Stimulated activated CD4-positive, alpha-beta T cell treated with anti-CD3 and anti-CD28 coated beads, TNF-alpha, amount 100 ng/mL, for 4 hours (primary cell): ENCODE measurements around the gene AKAP5.

Experiments
- DNase-seq, 3 experiments: peaks; one replicate each; pipeline ENCODE4 v3.0.0-alpha.2; 2020; ENCODE audit warnings: low read depth in 3 of 3

Gene AKAP5

GRCh38 chr14:64465191-64465822 lies at the start of gene AKAP5:
AKAP5 (plus strand) TSS chr14:64465499; CDS start chr14:64468395, 2,896 bp downstream.
- DNase-seq: peak; percentile 33 to 38 (median 36)

- no peak for DNase-seq
These were observed 48.9 kb upstream of the AKAP5 start for GRCh38 chr14:64416348-64416932.

DNA sequence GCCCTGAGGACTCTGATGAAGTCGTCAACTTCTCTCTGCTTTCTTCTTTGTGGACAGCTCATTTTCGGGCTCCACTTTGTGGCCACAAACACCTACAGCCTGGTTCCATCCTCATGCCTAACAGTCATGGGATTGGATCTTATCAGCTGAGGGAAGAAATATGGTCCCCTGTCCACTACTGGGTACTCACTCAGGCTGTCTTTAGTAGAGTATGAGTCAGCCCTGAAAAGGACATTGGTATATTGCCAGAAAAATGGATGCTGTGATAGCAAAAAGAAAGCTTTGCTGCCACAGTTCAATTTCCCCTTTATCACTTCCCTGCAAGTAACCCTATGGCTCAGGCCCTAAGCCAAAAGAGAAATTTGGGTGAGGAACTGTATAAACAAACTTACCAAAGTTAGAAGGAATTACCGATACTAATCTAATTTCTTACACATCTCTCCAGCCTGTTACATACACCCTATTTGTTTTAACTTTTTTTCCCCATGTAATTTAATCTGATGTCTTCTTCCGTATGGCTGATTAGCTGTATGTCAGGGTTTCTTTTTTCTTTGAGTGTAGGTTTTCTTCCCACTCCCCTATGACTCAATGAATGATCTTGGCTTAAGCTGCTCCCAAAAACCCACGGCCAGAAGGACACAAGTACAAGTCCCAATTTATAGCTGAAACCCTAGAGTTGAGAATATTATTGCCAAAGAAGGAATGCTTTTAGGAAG lies 48.1 kb upstream of the AKAP5 start:
- DNase-seq: no peak

GRCh38 chr14:64417771-64418125 lies 47.6 kb upstream of the AKAP5 start:
- DNase-seq: no peak

DNA sequence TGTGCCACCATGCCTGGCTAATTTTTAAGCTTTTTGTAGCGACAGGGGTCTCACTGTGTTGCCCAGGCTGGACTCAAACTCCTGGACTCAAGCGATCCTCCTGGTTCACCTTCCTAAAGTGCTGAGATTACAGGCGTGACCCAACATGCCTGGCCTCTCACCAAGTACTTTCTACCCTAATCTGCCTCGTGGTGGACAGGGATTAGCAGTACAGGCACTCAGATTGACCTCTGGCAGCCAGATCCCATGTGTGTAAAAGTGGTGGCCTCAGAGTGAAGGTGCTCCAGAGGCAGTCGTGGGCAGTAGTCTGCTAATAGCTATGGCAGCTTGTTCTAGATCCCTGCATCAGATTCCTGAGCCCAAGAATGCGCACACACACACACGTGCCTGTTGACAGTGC lies 46.3 kb upstream of the AKAP5 start:
- no peak for DNase-seq

- DNase-seq: no peak
These were observed 44.1 kb upstream of the AKAP5 start for GRCh38 chr14:64421166-64421565.

- no peak for DNase-seq
These were observed 43.3 kb upstream of the AKAP5 start for GRCh38 chr14:64422005-64422404.

- DNase-seq: no peak
These were observed 42.5 kb upstream of the AKAP5 start for GRCh38 chr14:64422756-64423155.

- DNase-seq: no peak
These were observed 41.3 kb upstream of the AKAP5 start for GRCh38 chr14:64423987-64424386.

- DNase-seq: no peak
These were observed 30.8 kb upstream of the AKAP5 start for GRCh38 chr14:64434528-64434927.

GRCh38 chr14:64438181-64438841 lies 27.0 kb upstream of the AKAP5 start:
- DNase-seq: no peak

GRCh38 chr14:64439141-64439540 lies 26.2 kb upstream of the AKAP5 start:
- DNase-seq: no peak

GRCh38 chr14:64440494-64440893 lies 24.8 kb upstream of the AKAP5 start:
- DNase-seq: no peak

DNA sequence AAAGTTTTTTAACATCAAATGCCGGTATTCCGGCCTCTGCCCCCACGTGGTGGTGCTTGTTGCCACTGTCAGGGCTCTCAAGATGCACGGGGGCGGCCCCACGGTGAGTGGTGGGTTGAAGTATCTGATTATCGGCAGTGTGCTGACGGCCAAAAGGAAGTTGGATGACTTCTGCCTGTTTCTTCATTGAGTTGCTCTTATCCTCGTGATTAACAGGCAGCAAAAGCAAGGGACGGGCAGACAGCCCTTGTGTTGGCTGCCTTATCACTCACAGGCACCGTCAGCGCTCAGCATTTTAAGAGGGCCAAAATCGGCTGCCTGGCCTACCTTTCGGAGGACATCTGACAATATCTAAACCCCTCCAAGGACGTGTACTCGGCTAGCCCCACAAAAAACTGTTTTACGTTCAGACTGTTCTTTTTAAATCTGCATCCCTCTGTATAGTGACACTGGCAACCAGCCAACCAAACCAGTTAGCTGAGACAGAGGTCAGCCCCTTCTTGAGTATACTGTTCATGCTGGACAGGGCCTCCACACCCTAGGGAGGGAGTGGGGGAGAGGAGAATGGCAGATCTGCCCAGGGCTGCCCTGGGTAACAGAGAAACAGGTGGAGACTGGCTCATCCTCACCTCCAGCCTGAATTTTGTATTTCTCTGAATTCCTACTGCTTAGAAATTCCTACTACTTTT lies 22.9 kb upstream of the AKAP5 start:
- DNase-seq: no peak

DNA sequence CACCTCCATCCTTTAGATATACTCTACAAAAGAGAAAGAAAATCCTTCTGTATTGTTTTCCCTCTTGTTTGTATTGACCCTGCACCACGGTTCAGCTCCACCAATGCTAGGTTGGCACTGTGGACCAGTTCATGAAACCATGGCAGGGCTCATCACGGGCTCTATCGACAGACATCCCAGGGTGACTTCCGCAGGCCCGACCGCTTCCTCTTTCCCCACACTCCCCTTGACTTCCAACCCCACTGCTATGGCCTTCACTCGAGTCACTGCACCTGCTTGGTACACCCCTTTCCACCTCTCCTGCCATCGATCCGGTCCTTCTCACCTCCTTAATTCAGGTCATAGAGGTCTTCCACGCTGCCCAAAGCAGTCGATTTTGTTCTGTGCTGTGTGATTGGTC lies 21.2 kb upstream of the AKAP5 start:
- no peak for DNase-seq

DNA sequence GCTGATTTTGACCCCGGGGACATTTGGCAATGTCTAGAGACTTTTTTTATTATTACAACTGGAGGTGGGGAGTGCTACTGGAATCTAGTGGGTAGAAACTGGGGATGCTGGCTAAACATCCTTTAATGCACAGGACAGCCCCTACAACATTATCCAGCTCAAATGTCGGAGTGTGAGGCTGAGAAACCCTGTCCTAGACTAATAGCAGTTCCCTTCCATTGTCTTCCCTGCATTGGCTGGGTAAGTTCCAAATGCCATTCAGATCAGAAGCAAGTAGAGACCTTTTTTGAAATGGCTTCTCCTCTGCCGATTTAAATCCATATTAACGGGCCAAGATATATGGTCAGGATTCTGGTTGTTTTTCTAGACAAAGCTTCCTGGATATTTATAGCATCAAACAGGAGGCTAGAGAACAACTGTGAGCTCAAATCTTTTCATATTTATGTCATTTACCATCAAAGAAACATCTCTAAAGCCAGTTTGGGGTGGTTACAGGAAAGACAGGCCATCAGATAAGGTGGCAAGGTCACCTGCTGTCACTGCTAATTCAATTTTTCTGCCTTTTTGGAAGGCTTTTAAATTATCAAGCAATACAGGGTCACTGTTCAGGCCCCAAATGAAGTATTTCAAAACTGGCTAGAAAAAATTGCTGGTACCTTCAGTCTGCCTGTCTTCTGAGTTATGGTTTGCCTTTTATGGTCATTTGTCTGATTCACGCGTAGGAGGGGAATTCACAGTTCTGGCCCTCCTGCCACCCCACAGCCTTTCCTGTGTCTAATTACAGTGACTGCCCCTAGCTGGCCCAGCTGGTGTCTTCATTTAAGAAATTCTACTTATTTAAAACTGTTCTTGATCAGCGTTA lies 20.1 kb upstream of the AKAP5 start:
- no peak for DNase-seq

DNA sequence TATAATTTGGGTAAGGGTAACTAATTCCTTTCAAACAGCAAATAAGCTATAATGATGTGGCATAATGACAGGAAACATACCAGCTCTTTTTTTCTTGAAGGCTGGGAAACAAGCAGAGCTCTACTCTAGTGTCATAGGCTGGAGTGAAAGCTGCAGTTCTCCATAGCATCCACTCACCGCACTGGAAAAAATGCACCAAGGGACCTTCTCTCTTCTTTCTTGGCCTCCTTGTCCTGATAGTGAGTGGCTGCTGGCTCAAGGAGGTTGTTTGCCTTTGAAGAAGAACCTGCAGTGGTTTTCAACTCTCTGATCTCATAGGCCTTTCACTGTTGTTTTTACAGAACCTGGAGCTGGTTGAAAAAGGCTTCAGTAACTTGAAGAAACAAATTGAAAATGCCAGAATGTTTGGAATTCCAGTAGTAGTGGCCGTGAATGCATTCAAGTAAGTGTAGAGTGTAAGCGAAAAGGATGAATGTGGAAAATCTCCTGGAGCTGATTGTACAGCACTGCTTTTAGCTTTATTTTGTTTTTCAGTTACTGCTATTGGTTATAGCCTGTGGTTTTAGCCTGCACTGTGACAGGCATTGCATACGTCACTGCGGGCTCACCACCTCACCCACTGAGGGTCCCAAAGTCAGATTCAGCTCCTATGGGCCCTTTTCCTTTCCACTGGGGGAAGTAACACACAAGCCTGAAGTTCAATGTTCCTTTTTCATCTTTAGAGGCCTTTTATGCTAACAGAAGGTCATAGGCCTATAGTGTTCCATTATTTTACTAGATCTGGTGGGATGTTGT lies 17.2 kb upstream of the AKAP5 start:
- DNase-seq: no peak

DNA sequence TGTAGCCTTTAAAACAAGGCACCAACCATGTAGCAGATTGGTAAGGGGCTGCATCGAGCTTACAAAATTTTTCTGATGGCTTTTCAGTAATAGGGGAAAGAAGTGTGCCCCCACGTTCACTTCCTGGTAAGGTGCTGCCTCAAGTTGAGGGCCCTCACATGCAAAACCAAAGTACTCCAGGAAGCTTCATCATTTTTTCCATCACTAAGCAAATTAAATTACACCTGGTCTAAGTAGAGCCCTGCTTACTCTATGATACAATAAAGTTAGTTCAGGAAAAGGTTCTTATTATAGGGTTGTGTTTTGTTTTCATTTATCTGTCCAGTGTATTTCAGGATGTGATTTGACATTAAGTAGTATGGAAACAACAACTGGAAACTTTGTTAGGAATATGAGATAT lies 15.0 kb upstream of the AKAP5 start:
- no peak for DNase-seq

DNA sequence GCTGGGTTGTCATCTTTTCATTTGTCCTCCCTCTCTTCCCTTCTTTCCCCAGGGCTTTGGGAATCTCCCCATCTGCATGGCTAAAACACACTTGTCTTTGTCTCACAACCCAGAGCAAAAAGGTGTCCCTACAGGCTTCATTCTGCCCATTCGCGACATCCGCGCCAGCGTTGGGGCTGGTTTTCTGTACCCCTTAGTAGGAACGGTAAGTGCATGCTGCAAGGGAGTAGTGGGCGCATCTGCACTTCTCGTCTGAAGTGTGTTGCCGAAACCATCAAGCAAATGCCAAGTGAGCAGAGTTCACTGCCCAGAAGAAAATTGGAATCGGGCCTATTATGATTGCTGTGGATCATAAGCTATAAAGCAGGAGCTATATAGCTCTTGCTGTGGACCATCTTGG lies 10.6 kb upstream of the AKAP5 start:
- no peak for DNase-seq

GRCh38 chr14:64459405-64460136 lies 5.7 kb upstream of the AKAP5 start:
- no peak for DNase-seq
